Measurements from ENCODE around the gene USP47. TPM values are rescaled to one million over a fixed set of nuclear protein-coding genes. Genes with fewer than 3 reads are reported as not detected.

The USP47 gene
- total RNA-seq, 1 donor from 2014 or later: 21.3 TPM

DNA sequence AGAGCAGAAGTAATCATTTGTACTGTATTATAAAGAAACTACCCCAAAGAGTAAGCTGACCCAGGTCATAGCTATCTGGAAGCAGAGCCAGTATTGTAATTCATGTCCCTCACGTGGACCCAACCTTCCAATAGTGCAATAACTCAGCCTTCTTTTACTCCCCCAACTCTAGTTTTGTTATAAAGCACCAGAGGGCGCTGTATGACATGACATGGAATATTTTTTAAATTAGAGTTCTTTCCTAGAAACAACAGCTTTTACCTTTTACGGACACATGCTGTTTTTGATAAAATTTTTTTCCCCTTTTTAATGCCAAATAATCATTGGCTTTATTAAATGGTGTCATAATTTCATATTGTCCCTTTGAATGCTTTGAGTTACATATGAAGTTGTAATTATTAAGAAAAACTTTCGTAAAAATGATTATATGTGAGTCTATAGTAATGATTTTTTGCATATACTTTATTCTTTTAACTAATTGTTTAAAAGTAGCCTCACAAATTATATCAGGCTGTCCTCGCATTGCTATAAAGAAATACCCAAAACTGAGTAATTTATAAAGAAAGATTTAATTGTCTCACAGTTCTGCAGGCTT is 89.8 kb downstream of the USP47 start:
- TF ChIP-seq, protein P1, sequence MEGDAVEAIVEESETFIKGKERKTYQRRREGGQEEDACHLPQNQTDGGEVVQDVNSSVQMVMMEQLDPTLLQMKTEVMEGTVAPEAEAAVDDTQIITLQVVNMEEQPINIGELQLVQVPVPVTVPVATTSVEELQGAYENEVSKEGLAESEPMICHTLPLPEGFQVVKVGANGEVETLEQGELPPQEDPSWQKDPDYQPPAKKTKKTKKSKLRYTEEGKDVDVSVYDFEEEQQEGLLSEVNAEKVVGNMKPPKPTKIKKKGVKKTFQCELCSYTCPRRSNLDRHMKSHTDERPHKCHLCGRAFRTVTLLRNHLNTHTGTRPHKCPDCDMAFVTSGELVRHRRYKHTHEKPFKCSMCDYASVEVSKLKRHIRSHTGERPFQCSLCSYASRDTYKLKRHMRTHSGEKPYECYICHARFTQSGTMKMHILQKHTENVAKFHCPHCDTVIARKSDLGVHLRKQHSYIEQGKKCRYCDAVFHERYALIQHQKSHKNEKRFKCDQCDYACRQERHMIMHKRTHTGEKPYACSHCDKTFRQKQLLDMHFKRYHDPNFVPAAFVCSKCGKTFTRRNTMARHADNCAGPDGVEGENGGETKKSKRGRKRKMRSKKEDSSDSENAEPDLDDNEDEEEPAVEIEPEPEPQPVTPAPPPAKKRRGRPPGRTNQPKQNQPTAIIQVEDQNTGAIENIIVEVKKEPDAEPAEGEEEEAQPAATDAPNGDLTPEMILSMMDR (conservative IDR thresholded peaks at IDR 0.05; ENCODE audit: low read depth, low read length): peak; percentile 70
- peak; percentile 19 for DNase-seq (ENCODE audit: low read depth)
- no peak overlapping the region for H3K4me3 ChIP-seq (ENCODE audit: low read depth, low read length)

DNA sequence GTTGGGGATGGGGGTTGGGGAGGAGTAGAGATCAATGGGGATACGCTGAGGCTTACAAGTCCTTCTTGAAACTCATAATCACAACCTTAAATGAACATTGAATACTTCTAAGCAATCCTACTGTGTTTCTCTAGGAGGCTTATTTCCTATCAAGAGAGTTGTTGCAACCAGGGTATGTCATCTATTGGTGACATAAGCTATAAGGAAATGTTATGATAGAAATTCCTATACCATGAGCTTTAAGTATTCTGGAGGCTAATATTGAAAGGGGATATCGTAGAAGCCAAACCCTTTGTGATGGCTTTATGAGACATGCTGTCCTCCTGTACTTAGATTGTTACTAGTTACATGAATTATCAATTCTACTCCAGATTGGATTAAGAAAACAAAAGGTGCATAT is 93.8 kb downstream of the USP47 start:
- TF ChIP-seq, protein P1 (conservative IDR thresholded peaks at IDR 0.05; ENCODE audit: low read depth, low read length): no peak
- DNase-seq (ENCODE audit: low read depth): no peak
- H3K4me3 ChIP-seq (ENCODE audit: low read depth, low read length): no peak overlapping the region

DNA sequence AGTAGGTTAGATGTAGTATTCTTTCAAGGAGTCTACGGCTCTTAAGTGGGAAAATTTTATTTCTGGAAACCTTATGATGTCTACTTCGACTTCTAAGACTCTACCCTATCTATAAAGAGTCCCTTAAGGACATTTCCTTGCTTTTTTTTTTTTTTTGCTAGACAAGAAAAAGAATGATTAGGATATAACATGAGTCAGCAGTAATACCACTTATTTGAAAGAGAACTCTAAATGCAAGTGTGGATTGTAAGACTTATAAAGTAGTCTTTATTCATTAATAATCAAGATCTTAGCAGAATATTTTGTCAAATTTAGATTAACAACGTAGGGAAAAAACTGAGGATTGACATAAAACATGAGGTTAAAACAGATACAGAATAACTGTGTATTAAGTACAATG is 95.7 kb downstream of the USP47 start:
- TF ChIP-seq, protein P1 (conservative IDR thresholded peaks at IDR 0.05; ENCODE audit: low read depth, low read length): no peak
- no peak overlapping the region for H3K4me3 ChIP-seq (ENCODE audit: low read depth, low read length)
- no peak for DNase-seq (ENCODE audit: low read depth)

DNA sequence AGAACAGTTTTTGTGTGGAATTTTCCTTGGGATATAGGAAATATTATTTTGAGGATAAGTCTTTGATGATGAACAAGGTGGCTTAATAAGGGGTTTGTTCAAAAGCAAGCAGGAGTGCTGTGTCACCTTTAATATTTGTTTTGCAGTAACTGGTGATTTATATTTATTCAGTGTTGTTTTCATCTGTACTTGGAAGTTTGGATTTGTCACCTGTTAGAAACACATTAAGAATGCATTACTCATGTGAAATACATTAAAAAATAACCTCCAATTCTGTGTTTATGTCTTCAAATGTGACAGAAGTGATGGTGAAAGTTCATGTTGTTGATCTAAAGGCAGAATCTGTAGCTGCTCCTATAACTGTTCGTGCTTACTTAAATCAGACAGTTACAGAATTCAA is 96.2 kb downstream of the USP47 start:
- TF ChIP-seq, protein P1 (conservative IDR thresholded peaks at IDR 0.05; ENCODE audit: low read depth, low read length): no peak
- DNase-seq (ENCODE audit: low read depth): no peak
- no peak overlapping the region for H3K4me3 ChIP-seq (ENCODE audit: low read depth, low read length)

DNA sequence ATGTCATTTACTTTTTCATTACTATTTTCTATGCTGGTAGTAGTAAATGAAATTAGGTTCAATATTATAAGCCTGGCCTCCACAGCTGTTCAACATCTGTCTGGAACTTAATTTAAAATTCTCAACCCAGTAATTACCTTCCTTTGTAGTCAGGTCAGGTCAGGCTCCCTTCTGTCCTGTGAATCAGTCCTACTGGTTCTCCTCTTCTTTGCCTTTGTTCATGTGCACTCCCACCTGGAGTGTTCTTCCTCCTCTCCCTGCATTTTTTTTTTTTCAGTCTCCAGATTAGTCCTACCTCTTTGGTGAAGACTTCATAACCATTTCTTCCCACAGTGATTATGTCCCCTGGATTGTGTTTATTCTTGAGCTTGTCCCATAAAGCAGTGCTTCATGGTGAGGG is 98.8 kb downstream of the USP47 start:
- no peak for DNase-seq (ENCODE audit: low read depth)
- H3K4me3 ChIP-seq (ENCODE audit: low read depth, low read length): no peak overlapping the region
- TF ChIP-seq, protein P1 (conservative IDR thresholded peaks at IDR 0.05; ENCODE audit: low read depth, low read length): no peak

DNA sequence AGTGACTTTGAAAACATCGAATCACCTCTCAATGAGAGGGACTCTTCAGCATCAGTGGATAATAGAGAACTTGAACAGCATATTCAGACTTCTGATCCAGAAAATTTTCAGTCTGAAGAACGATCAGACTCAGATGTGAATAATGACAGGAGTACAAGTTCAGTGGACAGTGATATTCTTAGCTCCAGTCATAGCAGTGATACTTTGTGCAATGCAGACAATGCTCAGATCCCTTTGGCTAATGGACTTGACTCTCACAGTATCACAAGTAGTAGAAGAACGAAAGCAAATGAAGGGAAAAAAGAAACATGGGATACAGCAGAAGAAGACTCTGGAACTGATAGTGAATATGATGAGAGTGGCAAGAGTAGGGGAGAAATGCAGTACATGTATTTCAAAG is 100.9 kb downstream of the USP47 start:
- TF ChIP-seq, protein P1 (conservative IDR thresholded peaks at IDR 0.05; ENCODE audit: low read depth, low read length): no peak
- DNase-seq (ENCODE audit: low read depth): no peak
- no peak overlapping the region for H3K4me3 ChIP-seq (ENCODE audit: low read depth, low read length)

DNA sequence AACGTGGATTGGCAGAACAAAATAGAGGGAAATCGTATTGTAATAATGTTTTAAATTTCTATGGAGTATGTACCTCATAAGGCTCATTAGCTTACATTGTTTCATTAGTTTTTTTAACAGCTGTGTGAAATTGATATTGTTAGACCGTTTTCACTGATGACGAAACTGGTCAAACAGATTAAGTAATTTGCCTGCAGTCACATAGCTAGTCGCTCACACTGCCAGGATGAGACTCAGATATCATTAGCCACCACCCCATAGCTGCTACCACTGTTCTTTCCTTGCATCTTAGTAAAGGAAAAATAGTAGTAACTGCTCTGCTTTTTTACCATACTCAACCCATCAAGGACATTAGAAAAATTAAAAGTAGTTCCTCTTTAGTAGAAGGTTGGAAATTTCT is 102.7 kb downstream of the USP47 start:
- TF ChIP-seq, protein P1 (conservative IDR thresholded peaks at IDR 0.05; ENCODE audit: low read depth, low read length): no peak
- DNase-seq (ENCODE audit: low read depth): no peak

More for the DNA sequence above, 102.7 kb downstream of the USP47 start:
- no peak overlapping the region for H3K4me3 ChIP-seq (ENCODE audit: low read depth, low read length)
